Thyroid gland (tissue), 4 donors: ENCODE results near the gene CFAP126. TPM values are rescaled to one million over a fixed set of nuclear protein-coding genes. Genes with fewer than 3 reads are reported as not detected.

Experiments
- DNase-seq, 2 donors: peaks; one replicate each; pipeline ENCODE4 v3.0.0-alpha.2; 2019
- H3K27ac ChIP-seq, 3 donors: fragments of 200-600 bp; sonication (generic); 1 replicate in 2 of 3; 2 replicates in 1 of 3; pipeline ENCODE4 v1.5.1; 2016 to 2019; ENCODE audit warnings: mild to moderate bottlenecking in 1 of 3, moderate library complexity in 1 of 3
- H3K27me3 ChIP-seq: fragments of 200-600 bp; sonication (generic); one replicate; pipeline ENCODE4 v1.5.1; 2019
- H3K36me3 ChIP-seq, 2 donors: fragments of 200-600 bp; sonication (generic); one replicate each; pipeline ENCODE4 v1.5.1; 2016 to 2019
- H3K4me1 ChIP-seq, 2 donors: fragments of 200-600 bp; sonication (generic); one replicate each; pipeline ENCODE4 v1.5.1; 2017 to 2019
- H3K4me3 ChIP-seq, 3 donors: fragments of 200-600 bp; sonication (generic); replicated peaks in 1 of 3; 1 replicate in 2 of 3; 2 replicates in 1 of 3; pipeline ENCODE4 v1.5.1; 2016; ENCODE audit warnings: mild to moderate bottlenecking in 1 of 3
- H3K9me3 ChIP-seq: fragments of 200-600 bp; sonication (generic); one replicate; pipeline ENCODE4 v1.5.1; 2017
- CTCF ChIP-seq, 6 experiments: fragments of 200-600 bp in 3 of 6; fragments of 450-650 bp in 3 of 6; sonication (generic) in 3 of 6; IDR thresholded peaks; one replicate each; pipeline ENCODE4 v1.5.1; 2016 to 2019; ENCODE audit warnings: antibody characterized with exemption in 6 of 6, mild to moderate bottlenecking in 2 of 6, inconsistent platforms in 1 of 6, moderate library complexity in 1 of 6
- POLR2A ChIP-seq, 2 donors: fragments of 450-650 bp; IDR thresholded peaks; one replicate each; pipeline ENCODE4 v1.6.1; 2017; ENCODE audit warnings: antibody characterized with exemption in 2 of 2, mild to moderate bottlenecking in 2 of 2, moderate library complexity in 1 of 2
- WGBS, 2 donors: methylation state at CpG; one replicate each; pipeline ENCODE4 v1.1.5; 2017; 5-methylcytosine and 5-hydroxymethylcytosine counted together
- intact Hi-C: fragments of 100-400 bp; cut with DNase I; formaldehyde crosslinking; loops from one replicate; pipeline ENCODE4 v1.15.1; 2023
- total RNA-seq, 4 donors: library from RNA; depleted of rRNA; stranded (reverse); fragments of >200 nt; gene quantifications; one replicate each; pipeline ENCODE4 v1.2.3, GENCODE V29; 2016

Gene CFAP126
- total RNA-seq, 4 donors from 2014 or later: not detected

GRCh38 chr1:161374373-161374772, 6.7 kb upstream of the CFAP126 start:
- no peaks in the 10 kb centered on the region for H3K4me1 ChIP-seq
- no peak for DNase-seq
- no peak overlapping the region for H3K4me3 ChIP-seq
- no peaks in the 10 kb centered on the region for H3K27me3 ChIP-seq
- intact Hi-C loops: no loop called here
- no peaks in the 10 kb centered on the region for H3K9me3 ChIP-seq
- no peak overlapping the region for H3K27ac ChIP-seq
- 44 to 58% methylated on average over 2 of the region's 2 CpGs for WGBS, 2 donors
- TF ChIP-seq CTCF (IDR thresholded peaks at IDR 0.05) (no peak), POLR2A (IDR thresholded peaks at IDR 0.05) (no peak)
- H3K36me3 ChIP-seq: no peaks in the 10 kb centered on the region

- intact Hi-C loops: no loop called here
- H3K4me3 ChIP-seq: no peak overlapping the region
- H3K4me1 ChIP-seq: no peaks in the 10 kb centered on the region
- no peaks in the 10 kb centered on the region for H3K27me3 ChIP-seq
- no peaks in the 10 kb centered on the region for H3K36me3 ChIP-seq
- TF ChIP-seq CTCF (IDR thresholded peaks at IDR 0.05) (no peak), POLR2A (IDR thresholded peaks at IDR 0.05) (no peak)
- DNase-seq: no peak
- no peaks in the 10 kb centered on the region for H3K9me3 ChIP-seq
- H3K27ac ChIP-seq: no peak overlapping the region
These were observed 5.8 kb upstream of the CFAP126 start for GRCh38 chr1:161373442-161373841.

- H3K36me3 ChIP-seq: peaks cover 6 to 13% of the 10 kb centered on the region in 2 donors
- H3K9me3 ChIP-seq: no peaks in the 10 kb centered on the region
- intact Hi-C loops: loop anchor here (5.0 kb wide), 1 partner anchor 133 kb away; no protein-coding TSS in a partner anchor
- no peaks in the 10 kb centered on the region for H3K27me3 ChIP-seq
- H3K4me3 ChIP-seq: no peak overlapping the region
- no peak overlapping the region for H3K27ac ChIP-seq
- peaks cover 0 to 8% of the 10 kb centered on the region in 2 donors for H3K4me1 ChIP-seq
- TF ChIP-seq POLR2A (IDR thresholded peaks at IDR 0.05) (no peak), CTCF (IDR thresholded peaks at IDR 0.05) (no peak)
- DNase-seq: no peak
These were observed 2.5 kb downstream of the CFAP126 start for GRCh38 chr1:161365207-161365606.

- H3K4me1 ChIP-seq: peaks cover 0 to 8% of the 10 kb centered on the region in 2 donors
- TF ChIP-seq POLR2A (IDR thresholded peaks at IDR 0.05) (no peak), CTCF (IDR thresholded peaks at IDR 0.05) (no peak)
- H3K4me3 ChIP-seq: no peak overlapping the region
- no peak overlapping the region for H3K27ac ChIP-seq
- no peaks in the 10 kb centered on the region for H3K9me3 ChIP-seq
- peaks cover 6 to 13% of the 10 kb centered on the region in 2 donors for H3K36me3 ChIP-seq
- no peaks in the 10 kb centered on the region for H3K27me3 ChIP-seq
- intact Hi-C loops: no loop called here
- DNase-seq: no peak
These were observed 3.3 kb downstream of the CFAP126 start for GRCh38 chr1:161364332-161364731.

- peaks cover 6 to 8% of the 10 kb centered on the region in 2 donors for H3K36me3 ChIP-seq
- TF ChIP-seq CTCF (IDR thresholded peaks at IDR 0.05) (no peak), POLR2A (IDR thresholded peaks at IDR 0.05) (no peak)
- no peak overlapping the region for H3K27ac ChIP-seq
- H3K4me1 ChIP-seq: no peaks in the 10 kb centered on the region
- intact Hi-C loops: no loop called here
- no peaks in the 10 kb centered on the region for H3K9me3 ChIP-seq
- H3K4me3 ChIP-seq: no peak overlapping the region
- no peak for DNase-seq
- no peaks in the 10 kb centered on the region for H3K27me3 ChIP-seq
These were observed 8.4 kb downstream of the CFAP126 start for GRCh38 chr1:161359291-161359690.
